Body of pancreas (tissue), 4 donors: ENCODE measurements around the gene TM9SF1. TPM values are rescaled to one million over a fixed set of nuclear protein-coding genes. Genes with fewer than 3 reads are reported as not detected.

Experiments
- ATAC-seq: fragments of 150-250 bp; one replicate; pipeline ENCODE4 v1.9.1; 2016
- DNase-seq, 4 donors: peaks; one replicate each; pipeline ENCODE4 v3.0.0-alpha.2; 2019
- H3K27ac ChIP-seq, 4 donors: fragments of 200-600 bp; sonication (generic); 1 replicate in 3 of 4; 2 replicates in 1 of 4; pipeline versions ENCODE4 v1.5.1 to v1.6.1; 2016 to 2019; ENCODE audit warnings: mild to moderate bottlenecking in 1 of 4, mixed read lengths in 1 of 4, moderate library complexity in 1 of 4
- H3K27me3 ChIP-seq, 2 donors: fragments of 200-600 bp; sonication (generic); one replicate each; pipeline ENCODE4 v1.6.0; 2016; ENCODE audit warnings: mild to moderate bottlenecking in 1 of 2
- H3K36me3 ChIP-seq, 2 donors: fragments of 200-600 bp; sonication (generic); replicated peaks in 1 of 2; 2 replicates each; pipeline ENCODE4 v1.5.1; 2016; ENCODE audit warnings: low read depth in 2 of 2; ENCODE audit not compliant: insufficient read depth in 1 of 2
- H3K4me1 ChIP-seq: fragments of 200-600 bp; sonication (generic); one replicate; pipeline ENCODE4 v1.6.0; 2016
- H3K4me3 ChIP-seq, 2 donors: fragments of 200-600 bp; sonication (generic); 1 replicate in 1 of 2; 2 replicates in 1 of 2; pipeline ENCODE4 v1.5.1; 2016 to 2019
- H3K9me3 ChIP-seq, 3 donors: fragments of 200-600 bp; sonication (generic); 1 replicate in 2 of 3; 2 replicates in 1 of 3; pipeline ENCODE4 v1.5.1; 2016
- CTCF ChIP-seq, 7 experiments: fragments of 450-650 bp in 4 of 7; fragments of 200-600 bp in 3 of 7; sonication (generic) in 3 of 7; IDR thresholded peaks; one replicate each; pipeline ENCODE4 v1.5.1; 2016 to 2019; ENCODE audit warnings: antibody characterized with exemption in 7 of 7
- POLR2A ChIP-seq, 3 donors: fragments of 450-650 bp; IDR thresholded peaks; one replicate each; pipeline ENCODE4 v1.6.1; 2016; ENCODE audit warnings: antibody characterized with exemption in 3 of 3, mild to moderate bottlenecking in 2 of 3
- WGBS, 2 donors: methylation state at CpG; one replicate each; pipeline ENCODE4 v1.1.5; 2017; 5-methylcytosine and 5-hydroxymethylcytosine counted together
- intact Hi-C: fragments of 100-400 bp; cut with DNase I; formaldehyde crosslinking; loops from one replicate; pipeline ENCODE4 v1.15.1; 2023
- total RNA-seq, 2 donors: library from RNA; depleted of rRNA; stranded (reverse); fragments of >200 nt; gene quantifications; one replicate each; pipeline ENCODE4 v1.1.0, GENCODE V29; 2016

The TM9SF1 gene
- total RNA-seq, 2 donors from 2014 or later = 57.9 to 59.7 TPM

DNA sequence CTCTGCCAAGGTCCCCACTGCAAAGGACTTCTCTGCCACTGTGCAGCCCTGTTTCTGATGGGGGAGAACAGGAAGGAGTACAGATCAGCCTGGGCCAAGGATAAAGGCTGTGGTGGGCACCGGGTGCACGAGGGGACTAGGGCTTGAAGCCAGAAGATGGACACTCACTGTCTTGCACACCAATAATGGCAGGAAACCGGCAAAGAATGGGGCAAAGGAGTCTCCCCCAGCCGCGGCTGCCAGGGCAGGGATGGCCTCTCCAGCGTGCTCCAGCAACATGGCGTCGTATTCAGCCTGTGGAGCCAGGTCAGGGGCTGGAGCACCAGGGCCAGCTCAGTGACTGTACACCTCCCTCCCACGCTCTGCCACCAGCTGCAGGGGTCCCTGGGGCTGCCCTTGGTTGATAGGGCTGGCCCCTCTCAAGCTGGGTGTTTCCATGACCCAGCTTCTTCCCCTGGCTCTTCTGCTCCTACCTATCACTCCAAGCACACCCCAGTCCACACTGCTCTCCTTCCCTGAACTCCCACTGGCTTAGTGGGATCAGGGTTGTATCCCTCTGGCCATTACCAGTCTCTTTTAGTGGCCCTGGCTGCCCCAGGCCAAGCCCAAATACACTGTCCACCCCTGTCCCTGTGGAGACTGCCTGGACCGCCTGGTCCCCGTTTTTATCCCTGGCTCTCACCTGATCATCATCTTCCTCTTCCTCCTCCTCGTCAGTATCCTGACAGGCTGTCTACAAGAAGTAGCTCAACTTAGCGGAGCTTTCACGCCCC, 12.9 kb downstream of the TM9SF1 start:
- TF ChIP-seq POLR2A (IDR thresholded peaks at IDR 0.05) = no peak
- TF ChIP-seq CTCF (IDR thresholded peaks at IDR 0.05) = no peak
- Histone ChIP-seq H3K4me1 (peaks cover 5% of the 10 kb centered on the region), H3K27me3 (no peaks in the 10 kb centered on the region), H3K27ac (no peak overlapping the region), H3K9me3 (no peaks in the 10 kb centered on the region), H3K36me3 (peaks cover 14 to 36% of the 10 kb centered on the region in 2 donors), H3K4me3 (no peak overlapping the region)
- ATAC-seq = no peak
- intact Hi-C loops = no loop called here
- 86 to 90% methylated on average over 10 to 14 of the region's 14 CpGs for WGBS, 2 donors
- DNase-seq = no peak

DNA sequence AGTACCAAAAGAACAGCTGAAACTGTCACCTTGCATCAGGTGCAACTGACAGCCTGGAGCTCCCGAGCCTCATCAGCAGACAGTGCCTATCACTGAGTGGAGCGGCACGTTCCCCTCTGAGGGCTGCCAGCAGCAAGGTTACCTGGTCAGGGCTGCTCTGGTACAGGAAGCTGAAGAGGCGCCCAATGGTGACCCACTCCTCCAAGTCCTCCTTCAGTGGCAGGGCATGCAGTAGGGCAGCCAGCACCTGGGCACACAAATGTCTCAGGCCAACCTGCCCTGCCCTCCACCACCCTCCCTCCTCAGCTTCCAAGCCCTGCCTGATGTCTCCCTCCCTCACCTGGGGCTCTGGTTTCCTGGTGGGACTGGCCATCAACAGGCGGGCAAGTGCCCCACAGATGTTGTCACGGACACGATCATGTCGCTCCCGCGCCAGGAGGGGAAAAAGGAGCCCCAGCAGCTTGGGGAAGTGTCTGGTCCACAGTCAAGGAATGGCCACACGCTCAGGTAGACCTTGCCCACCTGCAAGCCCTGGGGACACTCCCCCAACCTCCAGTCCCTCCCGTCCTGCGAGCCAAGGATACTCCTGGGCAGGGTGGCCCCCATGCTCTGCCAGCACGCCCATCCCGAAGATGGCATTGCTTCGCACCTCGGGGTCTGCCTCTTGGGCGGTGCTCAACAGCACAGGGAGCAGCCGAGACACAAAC, 13.7 kb downstream of the TM9SF1 start:
- Histone ChIP-seq H3K4me3 (no peak overlapping the region), H3K9me3 (no peaks in the 10 kb centered on the region), H3K4me1 (no peaks in the 10 kb centered on the region), H3K36me3 (peaks cover 14 to 36% of the 10 kb centered on the region in 2 donors), H3K27ac (no peak overlapping the region), H3K27me3 (no peaks in the 10 kb centered on the region)
- TF ChIP-seq CTCF (IDR thresholded peaks at IDR 0.05) (no peak), POLR2A (IDR thresholded peaks at IDR 0.05) (no peak)
- WGBS, 2 donors = 76 to 88% methylated on average over 8 to 19 of the region's 19 CpGs
- ATAC-seq (no peak), DNase-seq (no peak)
- intact Hi-C loops = no loop called here

GRCh38 chr14:24179961-24180796, 15.1 kb downstream of the TM9SF1 start:
- TF ChIP-seq CTCF (IDR thresholded peaks at IDR 0.05) (no peak), POLR2A (IDR thresholded peaks at IDR 0.05) (no peak)
- peaks cover 14 to 36% of the 10 kb centered on the region in 2 donors for H3K36me3 ChIP-seq

GRCh38 chr14:24179294-24179960, 15.8 kb downstream of the TM9SF1 start:
- WGBS, 2 donors = 84 to 96% methylated on average over 12 to 14 of the region's 14 CpGs
- H3K36me3 ChIP-seq = peaks cover 14 to 33% of the 10 kb centered on the region in 2 donors
- ATAC-seq (no peak), DNase-seq (no peak)
- H3K27ac ChIP-seq = peak overlapping the region in 1 of 4 donors; percentile 40
- no peak overlapping the region for H3K4me3 ChIP-seq
- no peaks in the 10 kb centered on the region for H3K9me3 ChIP-seq
- intact Hi-C loops = no loop called here
- TF ChIP-seq POLR2A (IDR thresholded peaks at IDR 0.05) (no peak), CTCF (IDR thresholded peaks at IDR 0.05) (no peak)
- no peaks in the 10 kb centered on the region for H3K27me3 ChIP-seq
- H3K4me1 ChIP-seq = no peaks in the 10 kb centered on the region

More at GRCh38 chr14:24179961-24180796, 15.1 kb downstream of the TM9SF1 start:
- WGBS, 2 donors = 76 to 81% methylated on average over 10 to 18 of the region's 18 CpGs
- intact Hi-C loops = no loop called here
- Histone ChIP-seq H3K27me3 (no peaks in the 10 kb centered on the region), H3K9me3 (no peaks in the 10 kb centered on the region), H3K4me1 (no peaks in the 10 kb centered on the region), H3K4me3 (no peak overlapping the region), H3K27ac (peak overlapping the region in 1 of 4 donors; percentile 40)
- ATAC-seq (peak; percentile 36), DNase-seq (peak in 1 of 4 donors; percentile 48)
